Astrocyte (in vitro differentiated cells and primary cell): ENCODE measurements around the gene FAT4.

Source experiments
- EZH2 ChIP-seq: IDR thresholded peaks from 2 replicates; pipeline ENCODE4 v1.6.1; 2012; ENCODE audit warnings: mild to moderate bottlenecking, low read length, inconsistent platforms; ENCODE audit not compliant: insufficient read depth
- TF ChIP-seq, protein P1 (sequence below): IDR thresholded peaks from 2 replicates; pipeline ENCODE4 v1.5.1; 2011; ENCODE audit warnings: low read depth, mild to moderate bottlenecking, inconsistent platforms, low read length, moderate library complexity; ENCODE audit not compliant: insufficient read depth

- TF ChIP-seq, protein P1, sequence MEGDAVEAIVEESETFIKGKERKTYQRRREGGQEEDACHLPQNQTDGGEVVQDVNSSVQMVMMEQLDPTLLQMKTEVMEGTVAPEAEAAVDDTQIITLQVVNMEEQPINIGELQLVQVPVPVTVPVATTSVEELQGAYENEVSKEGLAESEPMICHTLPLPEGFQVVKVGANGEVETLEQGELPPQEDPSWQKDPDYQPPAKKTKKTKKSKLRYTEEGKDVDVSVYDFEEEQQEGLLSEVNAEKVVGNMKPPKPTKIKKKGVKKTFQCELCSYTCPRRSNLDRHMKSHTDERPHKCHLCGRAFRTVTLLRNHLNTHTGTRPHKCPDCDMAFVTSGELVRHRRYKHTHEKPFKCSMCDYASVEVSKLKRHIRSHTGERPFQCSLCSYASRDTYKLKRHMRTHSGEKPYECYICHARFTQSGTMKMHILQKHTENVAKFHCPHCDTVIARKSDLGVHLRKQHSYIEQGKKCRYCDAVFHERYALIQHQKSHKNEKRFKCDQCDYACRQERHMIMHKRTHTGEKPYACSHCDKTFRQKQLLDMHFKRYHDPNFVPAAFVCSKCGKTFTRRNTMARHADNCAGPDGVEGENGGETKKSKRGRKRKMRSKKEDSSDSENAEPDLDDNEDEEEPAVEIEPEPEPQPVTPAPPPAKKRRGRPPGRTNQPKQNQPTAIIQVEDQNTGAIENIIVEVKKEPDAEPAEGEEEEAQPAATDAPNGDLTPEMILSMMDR, result no peak
- TF ChIP-seq EZH2, result no peak
Observed at GRCh38 chr4:125267630-125268029, 47.1 kb upstream of the FAT4 start.
